K562 (cell line): ENCODE data around the gene EIF3I. TPM values are rescaled to one million over a fixed set of nuclear protein-coding genes. Genes with fewer than 3 reads are reported as not detected.
A peak's percentile ranks its signal among the peaks of the same experiment; 100 is the strongest.

Experiments
- CAMTA2 ChIP-seq: fragments of 250-450 bp; sonication (Bioruptor Pico); conservative IDR thresholded peaks from 2 replicates; pipeline ENCODE4 v1.5.1; 2022
- CC2D1A ChIP-seq: fragments of 450-650 bp; IDR thresholded peaks from 2 replicates; pipeline ENCODE4 v1.6.1; 2017; ENCODE audit warnings: mild to moderate bottlenecking
- FOXP1 ChIP-seq: sonication (generic); formaldehyde crosslinking; IDR thresholded peaks from 2 replicates; pipeline ENCODE4 v1.8.0; 2022; ENCODE audit warnings: mild to moderate bottlenecking, missing genetic modification reagents
- HDAC6 ChIP-seq: IDR thresholded peaks from 2 replicates; pipeline ENCODE4 v1.6.1; 2012; ENCODE audit warnings: low read depth, mild to moderate bottlenecking, control low read depth, inconsistent platforms, low read length, moderate library complexity
- JUN ChIP-seq, 2 experiments: sonication (generic) in 1 of 2; formaldehyde crosslinking in 1 of 2; IDR thresholded peaks; 2 replicates each; pipeline versions ENCODE4 v1.6.1 to v1.8.0; 2012 to 2022; ENCODE audit warnings: borderline replicate concordance in 2 of 2, mild to moderate bottlenecking in 2 of 2, improper control_type of control experiment in 1 of 2, low read depth in 1 of 2, low read length in 1 of 2, missing genetic modification reagents in 1 of 2
- KLF10 ChIP-seq: fragments of 250-450 bp; sonication (Bioruptor Pico); IDR thresholded peaks from 2 replicates; pipeline ENCODE4 v1.6.1; 2021; ENCODE audit warnings: matching md5 sums
- MAFG ChIP-seq: fragments of 450-650 bp; conservative IDR thresholded peaks from 2 replicates; pipeline ENCODE4 v1.6.1; 2016; ENCODE audit warnings: missing genetic modification characterization, missing compliant biosample characterization
- MBD2 ChIP-seq: sonication (generic); IDR thresholded peaks from 2 replicates; pipeline ENCODE4 v1.6.1; 2016; ENCODE audit warnings: low read depth, borderline replicate concordance
- MTA3 ChIP-seq: fragments of 450-650 bp; formaldehyde crosslinking; IDR thresholded peaks from 2 replicates; pipeline ENCODE4 v1.6.1; 2017; ENCODE audit warnings: mild to moderate bottlenecking, borderline replicate concordance
- MYBL2 ChIP-seq, 2 experiments: fragments of 450-650 bp in 1 of 2; sonication (generic) in 1 of 2; formaldehyde crosslinking in 1 of 2; IDR thresholded peaks; 2 replicates each; pipeline versions ENCODE4 v1.6.1 to v1.8.1; 2017 to 2022; ENCODE audit warnings: borderline replicate concordance in 1 of 2, inconsistent platforms in 1 of 2, low read depth in 1 of 2, mild to moderate bottlenecking in 1 of 2, missing genetic modification reagents in 1 of 2, moderate library complexity in 1 of 2
- RAD21 ChIP-seq, 2 experiments: fragments of 250-450 bp in 1 of 2; fragments of 450-650 bp in 1 of 2; sonication (Bioruptor Pico) in 1 of 2; formaldehyde crosslinking in 1 of 2; IDR thresholded peaks in 1 of 2; conservative IDR thresholded peaks in 1 of 2; 2 replicates each; pipeline versions ENCODE4 v1.4.0 to v1.8.0; 2020 to 2022; ENCODE audit warnings: mild to moderate bottlenecking in 2 of 2, moderate library complexity in 1 of 2
- REST ChIP-seq, 2 experiments: fragments of 450-650 bp; formaldehyde crosslinking in 1 of 2; IDR thresholded peaks; 2 replicates each; pipeline versions ENCODE4 v1.4.0 to v1.6.1; 2014 to 2020; ENCODE audit warnings: mild to moderate bottlenecking in 2 of 2, borderline replicate concordance in 1 of 2, low read depth in 1 of 2
- ZKSCAN1 ChIP-seq: fragments of 150-350 bp; IDR thresholded peaks from 2 replicates; pipeline ENCODE4 v1.6.1; 2016; ENCODE audit warnings: low read depth, low read length
- polyA plus RNA-seq, 8 experiments: library from polyadenylated mRNA; depleted of rRNA in 4 of 8; stranded (reverse) in 5 of 8; unstranded in 3 of 8; fragments of >200 nt; fragmentation: Nextera tagmentation in 2 of 8; fragmentation: Illumina TruSeq in 1 of 8; extraction: Ambion mirVana in 2 of 8; extraction: Trizol in 1 of 8; gene quantifications; 2 replicates each; pipeline versions ENCODE4 v1.2.1 to v1.2.3, GENCODE V29; 2011 to 2014; ENCODE audit warnings: inconsistent platforms in 1 of 8, missing spikeins in 1 of 8
- total RNA-seq, 7 experiments: library from RNA; depleted of rRNA in 6 of 7; stranded (reverse); fragments of >200 nt in 6 of 7; fragmentation: Illumina TruSeq in 2 of 7; extraction: Trizol in 2 of 7; gene quantifications; 2 replicates each; pipeline versions ENCODE4 v1.2.1 to v1.2.3, GENCODE V29; 2011 to 2021; ENCODE audit warnings: low replicate concordance in 1 of 7
- TF ChIP-seq, protein P1 (sequence below): fragments of 250-450 bp; sonication (Bioruptor Pico); IDR thresholded peaks from 2 replicates; pipeline ENCODE4 v1.8.0; 2022; ENCODE audit warnings: moderate library complexity, mild to moderate bottlenecking, inconsistent platforms
- TF ChIP-seq, protein P2 (sequence below): sonication (generic); formaldehyde crosslinking; IDR thresholded peaks from 2 replicates; pipeline ENCODE4 v1.9.0; 2022; ENCODE audit warnings: mild to moderate bottlenecking, missing genetic modification reagents

The EIF3I gene
- total and polyA plus RNA-seq, 9 of the 15 experiments (the other 6 are each of a cell fraction or from before 2014, with no cell fraction given) = 414 to 1,526 (median 635) TPM

GRCh38 chr1:32179443-32180185, 42.6 kb upstream of the EIF3I start, which contains the start of gene TXLNA (continued):
- TF ChIP-seq, protein P1, sequence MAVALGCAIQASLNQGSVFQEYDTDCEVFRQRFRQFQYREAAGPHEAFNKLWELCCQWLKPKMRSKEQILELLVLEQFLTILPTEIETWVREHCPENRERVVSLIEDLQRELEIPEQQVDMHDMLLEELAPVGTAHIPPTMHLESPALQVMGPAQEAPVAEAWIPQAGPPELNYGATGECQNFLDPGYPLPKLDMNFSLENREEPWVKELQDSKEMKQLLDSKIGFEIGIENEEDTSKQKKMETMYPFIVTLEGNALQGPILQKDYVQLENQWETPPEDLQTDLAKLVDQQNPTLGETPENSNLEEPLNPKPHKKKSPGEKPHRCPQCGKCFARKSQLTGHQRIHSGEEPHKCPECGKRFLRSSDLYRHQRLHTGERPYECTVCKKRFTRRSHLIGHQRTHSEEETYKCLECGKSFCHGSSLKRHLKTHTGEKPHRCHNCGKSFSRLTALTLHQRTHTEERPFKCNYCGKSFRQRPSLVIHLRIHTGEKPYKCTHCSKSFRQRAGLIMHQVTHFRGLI = 0 out of 2 replicates have a peak, but pooled peaks have one; percentile 2
- no peak for TF ChIP-seq KLF10 (CRISPR knock-in tag)
- TF ChIP-seq ZKSCAN1 = no peak
- TF ChIP-seq REST (IDR thresholded peaks at IDR 0.05; ENCODE audit: borderline replicate concordance) = peak; percentile 21
- TF ChIP-seq REST (CRISPR knock-in tag; IDR thresholded peaks at IDR 0.05; ENCODE audit: low read depth) = peak; percentile 82
- TF ChIP-seq CAMTA2 = peak; percentile 80; the same call in 1 of the 2 replicates
- TF ChIP-seq MTA3 = peak; percentile 94
- no peak for TF ChIP-seq RAD21 (CRISPR knock-in tag; conservative IDR thresholded peaks at IDR 0.05 in 1 of 2, IDR thresholded peaks at IDR 0.05 in 1 of 2)
- TF ChIP-seq HDAC6 = no peak
- peak; percentile 57; the same call in 1 of the 2 replicates for TF ChIP-seq JUN (IDR thresholded peaks at IDR 0.05; ENCODE audit: borderline replicate concordance, low read depth, low read length)
- no peak; the same call in 1 of the 2 replicates for TF ChIP-seq JUN (CRISPR knock-in tag; IDR thresholded peaks at IDR 0.05; ENCODE audit: borderline replicate concordance)
- peak; percentile 82 for TF ChIP-seq FOXP1 (CRISPR knock-in tag)
- TF ChIP-seq CC2D1A = no peak
- TF ChIP-seq MBD2 = peak; percentile 74; the same call in 1 of the 2 replicates
- TF ChIP-seq, protein P2, sequence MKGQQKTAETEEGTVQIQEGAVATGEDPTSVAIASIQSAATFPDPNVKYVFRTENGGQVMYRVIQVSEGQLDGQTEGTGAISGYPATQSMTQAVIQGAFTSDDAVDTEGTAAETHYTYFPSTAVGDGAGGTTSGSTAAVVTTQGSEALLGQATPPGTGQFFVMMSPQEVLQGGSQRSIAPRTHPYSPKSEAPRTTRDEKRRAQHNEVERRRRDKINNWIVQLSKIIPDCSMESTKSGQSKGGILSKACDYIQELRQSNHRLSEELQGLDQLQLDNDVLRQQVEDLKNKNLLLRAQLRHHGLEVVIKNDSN (CRISPR knock-in tag) = peak; percentile 69
- no peak for TF ChIP-seq MAFG
- peak; percentile 41; the same call in 1 of the 2 replicates for TF ChIP-seq MYBL2 (IDR thresholded peaks at IDR 0.05; ENCODE audit: low read depth)
- TF ChIP-seq MYBL2 (CRISPR knock-in tag; IDR thresholded peaks at IDR 0.05; ENCODE audit: borderline replicate concordance) = no peak
